ENCODE data around the gene TMEM52.

Gene TMEM52

DNA sequence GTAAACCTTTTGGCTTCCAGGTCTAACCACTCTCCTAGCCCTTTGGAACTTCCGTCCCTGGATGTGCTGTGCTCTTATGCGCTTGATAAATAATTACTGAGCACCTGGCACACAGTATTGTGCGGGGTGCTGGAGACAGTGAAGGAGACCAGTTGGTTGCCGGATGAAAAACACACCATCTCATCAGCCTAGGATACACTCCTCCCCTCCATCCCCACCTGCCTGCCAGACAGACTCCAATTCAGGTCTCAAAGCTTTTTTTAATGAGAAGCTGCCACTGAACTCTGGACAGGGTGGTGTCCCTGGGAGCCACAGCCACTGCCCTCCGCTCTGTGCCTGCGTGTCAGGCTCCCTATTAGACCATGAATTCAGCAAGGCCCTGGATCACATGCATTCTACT, 37.4 kb downstream of the TMEM52 start:
- no peak for DNase-seq
- intact Hi-C loops (cut with DNase I) = no loop called here

DNA sequence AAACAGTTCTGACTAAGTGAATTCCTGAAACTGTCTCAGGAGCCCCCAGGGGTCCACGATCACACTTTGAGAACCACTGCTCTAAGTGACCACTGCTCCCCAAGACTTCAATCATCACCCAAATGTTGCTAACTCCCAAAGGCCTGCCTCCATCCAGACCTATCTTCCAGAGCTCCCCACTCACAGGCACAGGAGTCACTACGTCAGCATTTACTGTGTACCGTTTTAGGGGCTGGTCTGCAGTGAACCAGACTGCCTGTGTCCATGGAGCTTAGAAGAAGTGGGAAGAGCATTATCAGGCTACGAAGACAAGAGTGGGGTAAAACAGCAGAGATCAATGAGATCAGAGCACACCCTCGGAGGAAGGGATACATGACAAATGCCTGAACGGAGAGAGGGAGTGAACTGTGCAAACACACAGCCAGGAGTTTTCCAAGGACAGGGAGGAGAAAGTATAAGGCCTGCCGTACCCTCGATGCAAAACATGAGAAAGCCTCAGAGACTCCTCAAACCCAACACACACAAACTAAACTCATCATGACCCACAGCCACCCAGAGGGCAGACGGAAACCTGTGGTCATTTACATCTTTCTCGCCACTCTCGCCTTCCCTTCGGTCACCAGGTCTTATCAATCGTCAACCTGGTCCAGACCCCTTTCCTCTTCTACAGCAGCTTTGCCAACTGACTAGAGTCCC, 38.3 kb downstream of the TMEM52 start:
- intact Hi-C loops (cut with DNase I) = no loop called here
- no peak for DNase-seq

DNA sequence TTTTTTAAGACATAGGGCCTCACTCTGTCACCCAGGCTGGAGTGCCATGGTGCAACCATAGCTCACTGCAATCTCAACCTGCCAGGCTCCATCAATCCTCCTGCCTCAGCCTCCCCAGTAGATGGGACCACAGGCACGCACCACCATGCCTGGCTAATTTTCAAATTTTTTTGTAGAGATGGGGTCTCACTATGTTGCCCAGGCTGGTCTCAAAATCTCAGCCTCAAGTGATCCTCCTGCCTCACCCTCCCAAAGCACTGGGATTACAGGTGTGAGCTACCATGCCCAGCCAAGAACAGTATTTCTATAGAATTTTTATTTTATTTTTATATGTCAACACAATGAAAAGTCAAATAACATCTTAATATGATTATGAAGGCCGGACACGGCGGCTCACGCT, 39.1 kb downstream of the TMEM52 start:
- DNase-seq = no peak
- intact Hi-C loops (cut with DNase I) = no loop called here

DNA sequence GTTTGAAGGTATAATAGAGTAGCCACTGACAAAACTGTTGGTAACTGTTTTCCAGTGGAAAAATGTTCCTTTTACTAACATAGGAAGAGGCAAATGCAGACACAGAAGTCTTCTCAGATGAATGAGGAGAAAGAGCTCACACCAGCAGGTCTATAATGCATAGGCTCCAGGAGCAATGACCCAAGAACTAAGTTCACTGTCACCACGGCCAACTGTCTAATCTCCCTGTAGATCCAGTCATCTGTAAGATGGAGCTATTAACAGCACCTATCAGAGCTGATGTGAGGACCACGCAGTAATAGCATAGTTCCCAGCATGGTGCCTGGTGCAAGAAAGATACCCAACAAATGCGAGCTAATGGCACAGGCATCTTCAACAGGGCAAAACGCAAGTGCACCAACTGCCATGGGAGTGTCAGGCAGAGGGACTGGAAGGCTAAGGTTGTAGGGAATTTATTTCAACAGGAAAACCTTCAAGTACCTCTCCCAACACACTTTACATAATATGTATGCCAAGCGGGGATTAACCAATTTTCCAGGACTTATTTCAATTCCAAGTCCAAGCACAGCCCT, 41.1 kb downstream of the TMEM52 start:
- intact Hi-C loops (cut with DNase I) = no loop called here
- no peak for DNase-seq

DNA sequence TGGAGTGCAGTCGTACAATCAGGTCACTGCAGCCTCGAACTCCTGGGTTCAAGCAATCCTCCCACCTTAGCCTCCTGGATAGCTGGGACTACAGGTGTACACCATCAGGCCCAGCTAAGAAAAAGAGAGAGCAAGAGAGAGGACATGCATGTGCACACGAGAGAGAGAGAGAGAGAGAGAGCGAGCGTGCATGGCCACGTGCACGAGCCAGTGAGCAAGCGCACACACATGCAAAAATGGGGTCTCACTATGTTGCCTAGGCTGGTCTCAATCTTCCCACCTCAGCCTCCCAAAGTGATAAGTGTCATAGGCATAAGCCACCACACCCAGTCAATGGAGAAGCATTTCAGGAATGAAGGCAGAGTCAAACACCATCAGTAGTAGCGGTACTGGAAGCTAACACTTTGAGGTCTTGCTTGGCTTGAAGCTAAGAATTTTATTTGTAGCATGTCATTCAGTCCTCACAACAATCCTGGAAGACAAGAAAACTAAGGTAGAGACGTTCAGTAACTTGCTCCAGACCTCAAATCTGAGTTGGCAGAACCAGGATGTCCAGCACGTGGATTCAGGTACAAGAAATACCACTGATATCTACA, 42.6 kb downstream of the TMEM52 start:
- intact Hi-C loops (cut with DNase I) = no loop called here
- no peak for DNase-seq

DNA sequence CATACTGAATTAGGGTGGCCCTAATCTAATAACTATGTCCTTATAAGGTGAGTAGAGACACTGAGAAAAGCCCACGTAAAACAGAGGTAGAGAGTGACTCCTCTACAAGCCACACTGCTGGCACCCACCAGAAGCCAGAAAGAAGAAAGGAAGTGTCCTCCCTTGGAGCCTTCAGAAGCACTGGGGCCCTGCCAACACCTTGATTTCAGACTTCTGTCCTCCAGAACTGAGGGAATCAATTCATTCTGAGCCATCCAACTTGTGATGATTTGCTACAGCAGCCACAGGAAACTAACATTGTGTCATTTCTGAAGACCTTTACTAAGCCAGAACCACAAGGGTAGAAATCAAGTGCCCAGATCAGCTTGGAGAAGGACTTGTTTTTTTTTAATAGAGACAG, 43.1 kb downstream of the TMEM52 start:
- intact Hi-C loops (cut with DNase I) = no loop called here

DNA sequence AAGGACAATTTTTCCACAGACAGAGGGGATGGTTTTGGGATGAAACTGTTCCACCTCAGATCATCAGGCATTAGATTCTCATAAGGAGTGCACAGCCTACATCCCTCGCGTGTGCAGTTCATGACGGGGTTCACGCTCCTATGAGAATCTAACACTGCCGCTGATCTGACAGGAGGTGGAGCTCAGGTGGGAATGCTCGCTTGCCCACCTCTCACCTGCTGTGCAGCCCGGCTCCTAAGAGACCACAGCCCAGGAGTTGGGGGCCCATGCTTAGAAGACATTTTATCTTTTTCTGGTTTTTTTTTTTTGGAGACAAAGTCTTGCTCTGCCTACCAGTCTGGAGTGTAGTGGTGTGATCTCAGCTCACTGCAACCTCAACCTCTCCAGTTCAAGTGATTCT, 44.2 kb downstream of the TMEM52 start:
- intact Hi-C loops (cut with DNase I) = no loop called here
- DNase-seq = no peak

More for the DNA sequence above, 43.1 kb downstream of the TMEM52 start:
- no peak for DNase-seq

DNA sequence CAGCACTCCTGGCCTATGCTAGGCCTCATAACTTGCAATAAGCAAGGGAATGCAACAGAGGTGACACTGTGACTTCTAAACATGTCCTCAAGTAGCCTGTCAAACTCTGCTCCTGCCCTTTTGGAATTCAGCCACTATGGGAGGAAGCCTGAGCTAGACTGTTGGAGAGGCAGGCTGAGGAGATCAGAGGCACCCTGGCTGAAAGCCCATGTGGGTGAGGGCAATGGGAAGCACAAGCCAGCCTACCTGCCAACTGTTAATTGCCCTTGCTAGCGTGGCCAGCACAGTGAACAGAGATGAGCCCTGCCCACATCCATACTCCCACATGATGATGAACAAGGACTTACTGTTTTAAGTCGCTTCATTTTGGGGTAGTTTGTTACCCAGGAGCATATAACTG, 45.9 kb downstream of the TMEM52 start:
- intact Hi-C loops (cut with DNase I) = no loop called here
- no peak for DNase-seq

DNA sequence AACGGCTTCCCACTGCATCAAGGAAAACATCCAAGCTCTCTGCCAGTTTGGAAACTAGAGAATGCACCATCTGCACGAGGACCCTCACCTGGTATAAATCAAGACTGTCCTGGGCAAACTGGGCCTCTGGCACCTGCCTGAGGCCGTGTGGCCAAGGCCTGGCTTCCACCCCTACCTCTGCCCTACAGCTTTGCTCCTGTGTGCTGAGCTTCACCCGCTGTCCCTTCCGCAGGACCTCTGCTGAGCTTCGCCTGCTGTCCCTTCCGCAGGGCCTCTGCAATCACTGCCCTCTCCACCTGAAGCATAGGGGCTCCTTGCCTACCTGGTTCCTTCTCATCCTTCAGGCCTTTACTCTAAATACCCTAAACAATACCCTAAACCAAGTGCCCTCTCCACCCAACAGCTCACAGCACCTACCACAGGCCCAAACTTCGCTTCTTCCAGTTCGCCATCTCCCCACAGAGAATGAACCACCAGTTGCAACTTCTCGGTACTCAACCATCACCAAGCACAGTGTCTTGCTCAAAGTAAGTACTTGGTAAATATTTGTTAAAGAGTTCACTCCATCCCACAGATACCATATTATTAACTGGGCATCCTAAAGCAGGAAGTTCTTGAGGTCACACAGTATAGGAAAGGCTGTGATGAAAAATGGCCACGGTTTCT, 46.6 kb downstream of the TMEM52 start:
- intact Hi-C loops (cut with DNase I) = no loop called here
- no peak for DNase-seq

DNA sequence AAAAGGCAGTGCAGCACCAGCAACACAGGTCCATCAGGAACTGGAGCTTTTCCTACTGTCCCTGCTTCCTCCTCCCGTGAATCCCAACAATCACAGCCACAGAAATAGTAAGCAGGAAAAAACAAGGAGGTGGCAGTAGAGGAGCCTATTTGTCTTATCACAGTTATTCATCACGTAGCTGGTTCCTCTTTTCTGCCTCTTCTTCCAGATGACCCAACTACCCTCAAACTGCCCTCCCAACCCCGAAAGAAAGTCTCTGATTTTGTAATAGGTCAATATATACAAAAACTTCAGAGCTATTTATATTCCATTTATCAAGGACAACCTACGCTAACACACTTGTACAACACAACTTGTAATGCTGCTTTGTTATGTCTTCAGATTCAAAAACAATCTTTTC, 49.6 kb downstream of the TMEM52 start:
- intact Hi-C loops (cut with DNase I) = no loop called here
- no peak for DNase-seq

Measured in posterior cingulate gyrus (tissue), 11 donors.